ENCODE data around the gene B3GNT5.

The B3GNT5 gene, protein sequence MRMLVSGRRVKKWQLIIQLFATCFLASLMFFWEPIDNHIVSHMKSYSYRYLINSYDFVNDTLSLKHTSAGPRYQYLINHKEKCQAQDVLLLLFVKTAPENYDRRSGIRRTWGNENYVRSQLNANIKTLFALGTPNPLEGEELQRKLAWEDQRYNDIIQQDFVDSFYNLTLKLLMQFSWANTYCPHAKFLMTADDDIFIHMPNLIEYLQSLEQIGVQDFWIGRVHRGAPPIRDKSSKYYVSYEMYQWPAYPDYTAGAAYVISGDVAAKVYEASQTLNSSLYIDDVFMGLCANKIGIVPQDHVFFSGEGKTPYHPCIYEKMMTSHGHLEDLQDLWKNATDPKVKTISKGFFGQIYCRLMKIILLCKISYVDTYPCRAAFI

DNA sequence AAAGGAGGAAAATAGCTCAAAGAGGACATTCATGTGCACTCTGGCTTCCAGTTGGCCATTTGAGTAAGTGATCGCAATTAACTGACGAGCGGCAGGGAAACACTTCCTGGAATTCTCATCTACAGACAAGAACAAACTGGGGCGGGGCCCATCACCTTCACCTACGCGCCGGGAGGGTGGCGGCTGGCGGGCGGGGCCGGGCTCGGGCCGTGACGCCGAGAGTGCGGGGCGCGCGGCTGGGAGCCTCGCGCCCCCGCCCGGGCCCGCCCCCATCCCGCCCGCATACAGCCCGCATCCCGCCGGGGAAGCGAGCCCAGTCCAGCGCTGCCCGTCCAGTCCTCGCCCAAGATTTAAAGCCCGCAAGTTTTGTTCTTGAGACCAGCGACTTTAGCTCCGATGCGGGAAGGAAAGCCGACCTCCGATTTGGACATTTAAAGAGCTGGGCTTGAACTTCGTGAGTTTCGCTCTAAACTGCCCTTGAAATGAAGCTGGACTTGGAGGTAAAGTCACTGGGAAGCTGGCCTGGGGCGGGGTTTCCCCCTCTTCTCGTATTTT is at the start of gene B3GNT5:
TSS of gene B3GNT5 (plus strand) at position 281 of the 555 bp plus-strand sequence. CDS start 16,546 bp downstream, outside the sequence.
- DNase-seq = no peak
- intact Hi-C loops (cut with DNase I) = no loop called here

DNA sequence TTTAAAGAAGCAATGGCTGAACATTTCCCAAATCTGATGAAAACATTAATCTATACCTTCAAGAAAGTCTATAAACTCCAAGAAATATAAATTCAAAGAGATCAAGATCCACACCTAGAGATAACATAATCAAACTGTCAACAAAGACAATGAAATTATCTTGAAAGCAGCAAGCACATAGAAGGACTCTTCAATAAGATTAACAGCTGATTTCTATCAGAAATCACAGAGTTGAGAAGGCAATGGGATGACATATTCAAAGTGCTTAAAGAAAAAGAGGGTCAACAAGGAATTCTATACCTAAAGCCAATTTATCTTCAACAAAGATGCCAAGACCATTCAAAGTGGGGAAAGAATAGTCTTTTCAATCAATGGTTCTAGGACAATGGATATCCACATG is 49.4 kb upstream of the B3GNT5 start:
- no peak for DNase-seq
- intact Hi-C loops (cut with DNase I) = no loop called here

DNA sequence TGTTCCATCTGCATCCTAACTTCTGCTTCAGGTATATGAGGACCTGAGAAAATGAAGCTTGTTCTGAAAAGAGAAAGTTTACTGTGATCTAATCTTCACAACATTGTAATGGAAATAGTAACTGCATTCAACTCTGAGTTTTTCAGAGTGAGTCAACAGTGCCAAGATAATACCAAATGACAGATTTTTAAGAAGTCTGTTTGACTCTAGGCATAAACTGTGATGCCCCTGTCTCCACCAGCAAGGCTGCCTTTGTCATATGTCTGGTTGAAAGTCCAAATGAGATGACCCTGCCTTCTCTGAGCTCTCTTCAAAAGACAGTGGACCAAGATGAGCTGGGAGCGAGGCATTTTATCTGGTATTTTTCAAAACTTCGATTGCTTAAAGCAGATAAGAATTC is 44.8 kb upstream of the B3GNT5 start:
- DNase-seq = no peak
- intact Hi-C loops (cut with DNase I) = no loop called here

DNA sequence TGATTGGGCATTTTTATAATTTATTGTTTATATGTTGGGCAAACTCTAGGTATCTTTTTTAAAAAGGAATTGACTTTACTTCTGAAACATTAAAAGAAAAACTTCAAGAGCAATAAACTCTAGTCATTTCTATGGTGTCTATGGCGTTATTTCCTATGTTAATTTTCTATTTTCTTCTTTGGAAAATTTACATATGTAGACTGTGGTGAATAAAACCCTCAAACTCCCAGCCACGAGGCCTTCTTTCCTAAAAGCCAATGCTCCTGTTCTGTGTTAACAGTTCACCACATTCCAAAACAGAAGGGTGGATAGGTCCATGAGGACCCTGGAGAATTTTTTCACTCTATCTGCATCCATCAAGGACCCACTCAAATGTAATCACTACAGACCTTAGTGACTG is 44.3 kb upstream of the B3GNT5 start:
- intact Hi-C loops (cut with DNase I) = no loop called here
- DNase-seq = no peak

DNA sequence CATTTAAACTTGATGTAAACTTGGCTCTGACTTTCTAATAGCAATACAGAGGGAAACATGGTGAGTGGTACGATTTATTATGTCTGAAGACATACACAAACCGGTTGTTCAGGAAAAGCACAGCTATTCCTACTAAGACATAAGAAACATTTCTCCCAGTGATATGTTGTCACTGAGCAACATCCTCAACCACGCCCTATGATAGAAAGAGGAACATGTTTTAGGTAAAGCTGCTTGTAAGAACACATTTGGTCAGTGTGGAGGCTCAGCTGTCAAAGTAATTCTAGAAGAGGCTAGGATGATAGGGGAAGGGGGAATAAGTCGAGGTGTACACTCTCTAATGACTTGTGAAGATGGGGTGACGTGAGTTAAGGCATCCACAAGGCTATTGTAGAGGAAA is 42.7 kb upstream of the B3GNT5 start:
- no peak for DNase-seq
- intact Hi-C loops (cut with DNase I) = no loop called here

DNA sequence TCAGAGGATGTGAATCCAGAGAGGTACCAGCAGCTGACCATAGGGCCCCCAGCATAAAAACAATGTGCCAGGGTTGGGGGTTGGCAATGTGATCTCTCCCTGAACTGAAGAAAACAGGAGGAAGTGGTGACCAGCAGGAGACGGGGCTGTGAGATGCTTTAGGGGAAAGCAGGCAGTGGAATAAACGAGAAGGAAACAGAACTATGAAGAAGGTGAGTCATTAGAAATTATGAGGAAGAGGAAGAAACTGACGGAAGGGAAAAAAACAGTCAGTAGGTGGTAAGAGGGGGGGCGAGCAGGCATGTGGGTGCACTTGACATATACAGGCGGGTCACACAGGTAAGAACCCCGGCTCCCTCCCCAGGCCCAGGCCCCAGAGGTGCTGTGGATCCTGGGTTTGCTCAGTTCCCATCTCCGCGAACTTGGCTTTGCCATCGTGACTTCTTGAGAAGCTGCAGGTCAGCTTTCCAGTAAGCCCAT is 42.2 kb upstream of the B3GNT5 start:
- DNase-seq = no peak
- intact Hi-C loops (cut with DNase I) = no loop called here

DNA sequence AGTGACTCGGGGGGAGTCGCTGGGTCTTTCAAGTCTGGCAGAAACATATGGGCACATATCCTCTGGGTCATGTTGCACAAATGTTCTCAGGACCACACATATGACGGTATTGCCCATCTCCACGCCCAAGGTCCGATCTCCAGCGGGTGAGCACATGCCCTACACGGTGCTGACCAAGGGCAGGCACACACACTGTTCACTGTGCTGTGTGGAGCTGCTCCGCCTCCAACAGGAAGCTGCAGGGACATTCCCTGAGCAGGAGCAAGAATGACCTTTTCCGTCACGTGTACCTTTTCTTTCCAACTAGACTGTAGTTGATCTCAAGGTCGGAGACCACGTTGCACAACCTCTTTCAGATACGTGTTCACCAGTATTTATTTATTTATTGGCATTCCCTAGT is 41.7 kb upstream of the B3GNT5 start:
- intact Hi-C loops (cut with DNase I) = no loop called here
- DNase-seq = peak in 1 of 10 donors; percentile 30

DNA sequence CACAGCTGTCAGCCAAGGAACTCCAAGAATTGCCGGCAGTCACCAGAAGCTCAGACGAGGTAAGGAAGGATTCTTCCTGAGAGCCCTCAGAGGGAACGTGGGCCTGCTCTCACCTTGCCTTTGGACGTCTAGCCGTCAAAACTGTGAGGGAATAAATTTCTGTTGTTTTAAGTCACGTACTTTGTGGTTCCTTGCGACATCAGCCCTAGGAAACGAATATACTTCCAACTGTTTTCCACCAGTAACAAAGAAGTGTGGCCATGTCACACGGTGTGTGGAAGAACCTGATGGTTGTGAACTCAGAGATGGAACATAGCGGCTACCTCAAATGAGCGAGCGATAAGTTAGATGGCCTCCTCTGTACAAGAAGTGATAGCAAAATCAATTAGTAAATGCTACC is 41.0 kb upstream of the B3GNT5 start:
- no peak for DNase-seq

DNA sequence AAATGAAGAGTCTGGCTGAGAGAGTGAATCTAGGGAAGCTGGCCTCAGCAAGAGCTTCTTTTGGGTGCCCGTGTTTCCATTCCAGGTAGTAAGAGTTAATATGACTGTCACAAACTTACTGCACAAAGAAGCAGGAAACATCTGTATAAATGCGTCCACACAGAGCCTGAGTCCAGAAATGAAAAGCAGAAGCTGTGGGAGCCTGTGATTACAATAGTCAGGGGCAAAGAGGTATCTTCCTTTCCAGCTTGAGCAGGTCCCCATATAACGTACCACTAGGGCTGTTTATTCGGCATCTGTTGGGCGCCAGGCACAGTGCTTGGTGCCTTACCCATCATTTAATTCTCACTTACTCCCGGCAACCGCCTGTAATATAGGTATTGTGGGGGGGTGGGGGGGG is 40.5 kb upstream of the B3GNT5 start:
- intact Hi-C loops (cut with DNase I) = no loop called here
- no peak for DNase-seq

More for the DNA sequence above, 41.0 kb upstream of the B3GNT5 start:
- intact Hi-C loops (cut with DNase I) = no loop called here

DNA sequence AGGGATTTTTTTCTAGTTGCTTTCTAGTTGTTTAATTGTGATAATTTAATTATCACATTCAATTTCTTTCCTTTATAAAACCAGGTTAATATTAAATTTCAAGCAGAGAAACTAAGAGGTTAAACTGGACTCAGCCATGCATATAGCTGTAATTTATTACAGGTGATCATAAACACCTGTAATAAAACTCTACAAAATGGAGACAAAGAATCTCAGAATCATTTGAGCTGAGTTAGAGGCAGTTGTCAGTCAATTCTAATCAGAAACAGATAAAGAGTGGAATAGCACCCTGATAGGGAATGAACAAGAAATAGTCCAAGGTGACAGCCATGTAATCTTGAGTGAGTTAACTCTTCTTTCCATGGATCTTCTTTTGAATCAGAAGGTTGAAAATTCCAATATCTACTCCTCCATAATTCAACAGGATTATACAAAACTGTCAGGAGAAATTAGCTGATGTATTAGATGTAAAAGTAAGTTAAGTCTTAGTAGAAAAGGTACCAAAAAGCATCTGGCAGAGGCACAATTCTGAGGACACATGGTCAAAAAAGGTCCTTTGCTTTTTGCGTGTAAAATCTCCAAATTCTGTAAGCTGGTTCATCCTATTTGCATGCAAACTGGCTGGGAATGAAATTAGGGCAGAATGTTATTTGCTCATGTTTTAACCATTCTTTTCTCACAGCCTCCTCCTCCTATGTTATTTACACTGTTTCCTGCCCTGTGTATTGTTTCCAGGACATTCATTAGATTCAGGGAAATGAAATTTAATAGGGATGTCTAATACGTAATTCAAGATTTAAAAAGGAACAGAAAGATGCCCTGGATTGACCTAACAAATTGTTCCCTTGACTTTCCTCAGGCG is 39.4 kb upstream of the B3GNT5 start:
- no peak for DNase-seq
- intact Hi-C loops (cut with DNase I) = no loop called here

DNA sequence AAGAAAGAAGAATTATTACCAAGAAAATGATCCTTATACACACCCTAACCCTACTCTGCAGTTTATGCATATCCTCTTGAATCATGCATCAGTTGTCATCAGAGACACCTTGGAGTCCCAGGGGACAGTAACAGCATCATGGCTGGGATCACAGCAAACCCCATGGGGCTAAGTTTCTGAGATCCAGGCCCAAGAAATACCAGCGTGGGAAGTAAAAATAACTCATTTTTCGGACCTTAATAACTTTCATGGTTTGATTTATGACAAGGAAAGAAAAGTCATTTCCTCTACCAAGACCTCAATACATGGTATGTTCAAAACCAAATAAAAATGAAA is 38.8 kb upstream of the B3GNT5 start:
- no peak for DNase-seq
- intact Hi-C loops (cut with DNase I) = no loop called here

DNA sequence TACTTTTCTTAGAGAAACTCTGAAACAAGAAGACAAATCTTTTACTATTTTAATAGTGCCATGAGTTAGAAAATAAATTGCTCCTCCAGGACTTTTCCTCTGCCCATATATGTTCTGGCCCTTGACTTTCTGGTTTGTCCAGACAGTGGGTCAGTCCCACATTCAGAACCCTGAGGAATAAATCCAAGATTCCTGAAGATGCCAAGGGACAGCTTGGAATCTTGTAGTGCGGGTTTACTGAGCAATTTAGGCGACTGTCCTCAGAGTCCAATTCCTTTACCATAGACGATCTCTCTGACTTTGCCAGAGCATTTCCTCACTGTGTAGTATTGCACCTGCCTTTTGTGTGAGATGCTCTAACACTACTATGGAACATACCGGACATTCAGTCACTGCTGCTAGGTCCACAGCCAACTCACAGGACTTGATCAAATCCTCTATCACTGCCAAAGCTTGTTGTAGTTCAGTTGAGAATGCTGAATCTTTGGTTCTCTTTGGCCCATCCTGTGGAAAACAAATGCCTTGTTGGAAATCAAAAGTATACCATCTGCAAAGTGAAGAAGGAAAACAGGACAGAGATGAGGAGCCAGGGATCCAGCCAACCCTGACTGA is 37.4 kb upstream of the B3GNT5 start:
- DNase-seq = no peak
- intact Hi-C loops (cut with DNase I) = no loop called here

DNA sequence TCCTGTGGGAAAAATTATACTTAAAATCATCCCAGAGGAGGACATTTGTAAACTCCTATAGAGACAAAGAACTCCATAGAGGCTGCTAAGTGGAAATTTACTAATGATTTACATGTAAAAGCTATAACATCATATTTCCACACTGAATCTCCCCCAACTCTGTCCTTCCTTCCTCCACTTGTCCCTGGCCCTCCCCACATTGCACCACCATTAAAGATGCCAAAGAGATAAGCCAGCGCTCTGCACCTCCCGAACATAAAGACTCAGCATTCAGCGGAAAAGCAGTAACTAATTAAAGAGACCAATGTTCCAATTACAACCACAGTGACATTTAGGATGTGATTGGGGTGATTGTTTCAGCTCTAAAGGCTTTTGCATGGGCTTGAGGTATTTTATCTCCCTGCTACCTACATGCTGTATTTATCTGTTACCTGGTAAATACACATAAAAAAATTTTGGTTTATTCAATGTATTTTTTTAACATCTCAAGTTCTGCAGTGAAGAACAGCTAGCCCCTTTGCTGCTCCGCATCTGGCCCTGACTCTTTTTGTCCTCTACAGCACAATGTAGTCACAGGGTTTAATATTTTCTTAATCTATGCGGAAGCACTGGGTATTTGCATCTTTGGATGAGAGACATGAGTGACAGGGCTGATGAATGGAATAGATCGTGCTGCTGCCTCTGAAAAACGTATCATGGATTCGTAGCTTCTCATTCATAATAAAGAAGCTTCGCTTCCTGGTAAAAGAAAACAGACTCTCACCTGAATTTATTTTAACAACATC is 35.3 kb upstream of the B3GNT5 start:
- intact Hi-C loops (cut with DNase I) = no loop called here
- no peak for DNase-seq

DNA sequence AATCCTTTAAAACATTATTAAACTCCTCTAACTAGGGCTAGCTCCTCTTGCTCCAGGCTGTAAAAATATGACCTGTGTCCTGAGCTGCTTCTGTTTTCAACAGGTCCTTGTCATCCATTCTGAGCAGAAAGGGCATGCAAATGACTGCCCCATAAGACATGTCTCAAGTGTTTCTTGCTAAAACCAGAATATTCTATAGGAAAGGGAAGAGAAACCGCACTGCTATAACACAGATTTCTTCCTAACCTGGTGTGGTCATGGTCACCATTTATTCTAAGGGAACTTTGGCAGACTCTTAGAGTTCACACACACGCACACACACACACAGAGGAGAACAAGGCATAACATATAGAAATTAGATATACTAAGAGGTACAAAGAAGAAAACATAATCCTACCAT is 34.2 kb upstream of the B3GNT5 start:
- DNase-seq = no peak
- intact Hi-C loops (cut with DNase I) = no loop called here

DNA sequence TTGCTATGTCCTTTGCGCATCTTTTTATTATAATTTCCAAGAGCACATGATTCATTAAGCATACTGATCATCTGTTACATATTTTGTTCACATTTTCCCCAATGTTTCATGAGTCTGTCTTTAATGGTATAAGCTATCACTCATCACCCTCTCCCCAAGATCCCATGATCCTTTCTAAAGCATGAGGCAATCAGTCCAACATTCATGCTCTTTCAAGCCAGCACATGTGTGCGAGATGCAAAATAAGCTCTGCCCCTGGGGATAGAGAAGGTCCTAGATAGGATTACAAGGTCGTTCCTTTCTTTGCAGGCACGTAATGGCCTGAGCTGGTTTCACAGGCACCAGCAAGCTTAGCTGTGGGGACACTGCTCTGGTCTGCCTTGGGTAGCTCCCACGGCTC is 32.2 kb upstream of the B3GNT5 start:
- DNase-seq = no peak
- intact Hi-C loops (cut with DNase I) = no loop called here

DNA sequence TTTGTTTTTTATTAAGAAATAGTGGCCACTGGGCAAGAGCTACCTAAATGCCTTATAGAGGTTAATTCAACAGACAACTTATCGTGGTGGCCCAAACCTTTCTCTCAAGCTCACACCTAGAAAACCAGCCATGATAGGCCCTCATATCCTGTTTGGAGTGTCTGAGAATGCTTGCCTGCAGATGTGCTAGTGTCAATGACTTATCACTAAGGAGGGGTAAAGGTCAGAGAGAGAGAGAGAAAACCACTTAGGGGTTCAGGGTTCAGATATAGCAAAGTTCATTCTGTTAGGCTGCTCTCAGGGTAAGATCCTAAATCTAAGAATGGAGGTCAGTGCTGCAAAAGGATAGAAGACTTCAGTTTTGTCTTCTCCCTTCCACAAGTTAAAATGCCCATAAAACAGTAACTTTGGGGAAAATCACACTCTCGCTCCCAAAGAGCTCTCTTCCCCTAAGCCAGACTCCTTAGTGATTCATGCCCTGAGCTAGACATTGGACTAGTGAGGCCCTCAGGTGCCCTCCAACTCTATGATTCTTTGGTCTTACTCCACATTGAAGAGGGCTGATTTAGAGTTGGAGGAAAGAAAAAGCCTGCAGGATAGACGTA is 30.3 kb upstream of the B3GNT5 start:
- intact Hi-C loops (cut with DNase I) = no loop called here
- no peak for DNase-seq

DNA sequence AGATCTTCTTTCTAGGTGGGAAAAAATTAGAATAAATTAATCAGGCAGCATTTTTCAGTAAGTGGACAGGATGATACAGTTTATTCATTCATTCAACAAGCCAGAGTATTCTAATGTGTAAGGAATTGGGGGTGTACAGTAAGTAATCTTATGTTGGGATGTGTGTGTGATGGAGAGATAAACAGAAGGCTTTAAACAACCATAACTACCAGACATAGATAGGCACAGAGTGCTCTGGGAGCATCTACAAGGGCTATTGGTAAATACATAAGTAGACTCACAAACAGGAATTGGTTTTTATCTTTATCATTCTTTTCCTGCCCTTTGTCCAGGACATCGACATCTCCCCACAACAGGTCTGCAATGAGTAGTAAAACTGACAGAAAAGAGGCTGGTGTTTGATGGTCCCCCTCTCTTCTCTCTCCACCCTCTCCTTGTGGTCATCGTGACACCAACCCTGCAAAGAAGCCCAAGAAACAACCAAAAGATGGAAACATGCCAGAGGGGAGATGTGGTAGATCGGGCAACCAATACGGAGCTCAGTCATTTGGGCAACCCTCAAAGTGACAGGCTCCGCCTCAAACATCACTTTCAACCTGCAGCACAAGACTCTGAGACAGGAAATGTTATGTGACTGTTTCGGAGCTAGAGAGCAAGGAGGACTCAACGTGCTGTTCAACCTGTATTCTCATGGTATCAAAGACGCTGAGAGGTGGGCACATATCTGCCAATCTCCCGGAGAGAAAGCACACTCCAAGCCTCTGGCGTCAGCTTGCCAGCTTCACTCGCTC is 28.7 kb upstream of the B3GNT5 start:
- DNase-seq = no peak
- intact Hi-C loops (cut with DNase I) = no loop called here

DNA sequence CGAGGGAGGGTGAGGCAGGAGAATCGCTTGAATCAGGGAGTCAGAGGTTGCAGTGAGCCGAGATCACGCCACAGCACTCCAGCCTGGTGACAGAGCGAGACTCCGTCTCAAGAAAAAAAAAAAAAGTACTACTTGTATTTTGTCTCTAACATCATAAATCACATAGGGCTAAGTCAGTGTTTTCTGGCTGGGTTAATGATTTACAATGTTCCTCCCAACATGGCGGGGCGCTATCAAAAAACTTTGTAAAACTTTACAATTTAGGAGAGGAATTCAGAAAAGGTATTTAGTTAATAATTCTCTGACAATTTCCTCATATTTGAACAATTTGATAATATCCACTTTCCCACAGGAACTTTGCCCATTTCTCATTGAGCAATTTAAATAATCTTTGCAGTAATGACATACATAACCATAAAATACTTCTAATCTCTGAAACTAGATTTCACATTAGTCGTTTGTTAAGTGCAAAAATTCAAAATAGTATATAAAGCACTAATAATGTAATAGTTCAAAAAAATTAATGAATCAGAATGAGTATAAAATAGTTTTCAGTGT is 26.6 kb upstream of the B3GNT5 start:
- DNase-seq = no peak

DNA sequence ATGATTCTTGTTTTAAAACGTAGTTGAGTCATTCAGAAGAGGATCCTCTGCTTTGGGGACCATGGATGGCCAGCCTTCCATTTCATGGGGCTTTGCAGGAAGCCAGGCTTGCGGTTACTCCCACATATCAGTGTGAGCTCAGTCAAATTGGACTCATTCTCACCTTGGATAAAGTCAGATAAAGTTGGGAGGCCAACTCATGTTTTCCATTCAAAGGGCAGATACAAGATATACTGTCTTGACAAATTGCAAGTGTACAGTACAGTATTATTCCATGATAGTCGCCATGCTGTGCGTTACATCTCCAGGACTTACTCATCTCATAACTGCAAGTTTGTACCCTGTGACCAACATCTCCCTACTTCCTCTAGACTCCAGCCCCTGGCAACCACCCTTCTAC is 25.5 kb upstream of the B3GNT5 start:
- intact Hi-C loops (cut with DNase I) = no loop called here
- no peak for DNase-seq

More for the DNA sequence above, 26.6 kb upstream of the B3GNT5 start:
- intact Hi-C loops (cut with DNase I) = no loop called here
